ENCODE measurements around the gene CLEC16A. TPM values are rescaled to one million over a fixed set of nuclear protein-coding genes. Genes with fewer than 3 reads are reported as not detected.
"Not testable (repeated sequence)": the region's sequence is repeated elsewhere in the genome, so short reads cannot be mapped to it uniquely, and the experiment has no call there.

CLEC16A gene
- total RNA-seq, 1 donor from 2014 or later = 33.4 TPM

GRCh38 chr16:11215935-11216556, 271.7 kb downstream of the CLEC16A start:
- peaks cover 4% of the 10 kb centered on the region for H3K4me1 Mint-ChIP-seq (ENCODE audit: unreplicated experiment)
- H3K36me3 Mint-ChIP-seq = no peaks in the 10 kb centered on the region
- peaks cover 8% of the 10 kb centered on the region for H3K27me3 Mint-ChIP-seq
- no peak overlapping the region for H3K4me3 Mint-ChIP-seq
- H3K27ac Mint-ChIP-seq = no peak overlapping the region
- TF ChIP-seq, protein P1, sequence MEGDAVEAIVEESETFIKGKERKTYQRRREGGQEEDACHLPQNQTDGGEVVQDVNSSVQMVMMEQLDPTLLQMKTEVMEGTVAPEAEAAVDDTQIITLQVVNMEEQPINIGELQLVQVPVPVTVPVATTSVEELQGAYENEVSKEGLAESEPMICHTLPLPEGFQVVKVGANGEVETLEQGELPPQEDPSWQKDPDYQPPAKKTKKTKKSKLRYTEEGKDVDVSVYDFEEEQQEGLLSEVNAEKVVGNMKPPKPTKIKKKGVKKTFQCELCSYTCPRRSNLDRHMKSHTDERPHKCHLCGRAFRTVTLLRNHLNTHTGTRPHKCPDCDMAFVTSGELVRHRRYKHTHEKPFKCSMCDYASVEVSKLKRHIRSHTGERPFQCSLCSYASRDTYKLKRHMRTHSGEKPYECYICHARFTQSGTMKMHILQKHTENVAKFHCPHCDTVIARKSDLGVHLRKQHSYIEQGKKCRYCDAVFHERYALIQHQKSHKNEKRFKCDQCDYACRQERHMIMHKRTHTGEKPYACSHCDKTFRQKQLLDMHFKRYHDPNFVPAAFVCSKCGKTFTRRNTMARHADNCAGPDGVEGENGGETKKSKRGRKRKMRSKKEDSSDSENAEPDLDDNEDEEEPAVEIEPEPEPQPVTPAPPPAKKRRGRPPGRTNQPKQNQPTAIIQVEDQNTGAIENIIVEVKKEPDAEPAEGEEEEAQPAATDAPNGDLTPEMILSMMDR (conservative IDR thresholded peaks at IDR 0.05) = no peak
- H3K9me3 Mint-ChIP-seq = peaks cover 19% of the 10 kb centered on the region
- no peak for DNase-seq (ENCODE audit: extremely low spot score, unreplicated experiment)

DNA sequence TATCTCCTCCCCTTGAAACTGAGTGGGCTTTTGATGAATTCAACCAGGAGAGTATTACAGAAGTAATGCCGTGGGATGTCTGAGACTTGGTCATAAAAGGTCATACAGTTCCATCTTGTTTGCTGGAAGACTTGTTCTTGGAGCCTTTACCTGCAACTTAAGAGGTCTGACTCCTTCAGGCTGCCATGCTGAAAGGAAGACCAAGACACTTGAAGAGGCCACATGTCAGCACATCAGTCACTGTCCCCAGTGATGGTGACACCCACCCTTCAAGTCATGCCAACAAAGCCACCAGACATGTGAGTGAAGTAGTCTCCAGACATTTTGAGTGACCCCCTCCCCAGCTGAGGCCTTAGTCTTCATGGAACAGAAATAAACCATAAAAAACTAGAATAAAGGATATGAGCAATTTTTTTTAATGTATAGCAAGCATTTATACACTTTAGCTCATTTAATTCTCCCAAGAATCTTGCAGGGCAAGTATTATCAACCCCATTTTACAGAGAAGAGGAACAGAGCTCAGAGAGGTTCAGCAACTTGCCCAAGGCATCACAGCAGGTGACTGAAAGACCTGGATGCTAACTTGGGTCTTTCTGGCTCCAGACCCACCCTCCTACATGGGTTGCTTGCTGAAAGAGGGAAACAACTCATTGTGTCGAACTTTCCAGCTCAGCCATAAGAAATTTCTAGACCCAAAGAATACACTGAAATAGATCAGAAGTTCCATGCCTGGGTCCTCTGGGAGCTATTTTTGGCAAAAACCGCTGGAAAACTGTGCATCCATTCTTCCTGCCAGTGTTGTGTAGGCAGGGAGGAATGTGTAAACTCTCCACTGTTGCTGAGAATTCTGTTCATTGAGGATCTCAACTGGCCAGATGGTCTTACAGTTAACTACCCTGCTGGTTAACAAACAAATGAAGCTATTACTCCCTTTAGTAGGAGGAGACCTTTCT, 273.6 kb downstream of the CLEC16A start:
- peaks cover 4% of the 10 kb centered on the region for H3K27me3 Mint-ChIP-seq
- DNase-seq (ENCODE audit: extremely low spot score, unreplicated experiment) = no peak
- no peak overlapping the region for H3K27ac Mint-ChIP-seq
- H3K4me1 Mint-ChIP-seq (ENCODE audit: unreplicated experiment) = no peaks in the 10 kb centered on the region
- H3K36me3 Mint-ChIP-seq = no peaks in the 10 kb centered on the region
- TF ChIP-seq, protein P1 (conservative IDR thresholded peaks at IDR 0.05) = no peak
- H3K9me3 Mint-ChIP-seq = peaks cover 19% of the 10 kb centered on the region
- no peak overlapping the region for H3K4me3 Mint-ChIP-seq

GRCh38 chr16:11218604-11218962, 274.2 kb downstream of the CLEC16A start:
- no peak overlapping the region for H3K27ac Mint-ChIP-seq
- peaks cover 19% of the 10 kb centered on the region for H3K9me3 Mint-ChIP-seq
- TF ChIP-seq, protein P1 (conservative IDR thresholded peaks at IDR 0.05) = peak; percentile 76
- DNase-seq (ENCODE audit: extremely low spot score, unreplicated experiment) = no peak
- H3K4me3 Mint-ChIP-seq = no peak overlapping the region
- peaks cover 4% of the 10 kb centered on the region for H3K27me3 Mint-ChIP-seq
- no peaks in the 10 kb centered on the region for H3K36me3 Mint-ChIP-seq
- H3K4me1 Mint-ChIP-seq (ENCODE audit: unreplicated experiment) = no peaks in the 10 kb centered on the region

DNA sequence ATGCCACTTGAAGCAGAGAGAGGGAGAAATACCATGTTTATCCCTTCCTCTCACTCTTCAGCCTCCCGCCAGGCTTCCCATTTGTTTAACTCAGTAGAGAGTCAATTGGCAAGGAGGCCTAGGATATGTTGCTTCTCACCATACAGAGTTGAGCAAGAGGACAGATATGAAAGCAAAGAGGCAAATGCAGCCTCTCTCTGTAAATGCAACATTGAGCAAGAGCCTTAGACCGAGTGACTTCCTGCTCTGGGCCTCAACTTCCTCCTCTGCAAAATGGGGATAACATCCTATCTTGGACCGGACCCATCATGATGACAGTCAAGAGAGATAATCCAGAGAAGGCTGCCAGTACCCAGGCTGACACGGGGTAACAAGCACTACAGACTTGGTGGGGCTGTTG, 274.8 kb downstream of the CLEC16A start:
- TF ChIP-seq, protein P1 (conservative IDR thresholded peaks at IDR 0.05) = no peak
- H3K36me3 Mint-ChIP-seq = no peaks in the 10 kb centered on the region
- peaks cover 4% of the 10 kb centered on the region for H3K27me3 Mint-ChIP-seq
- no peak overlapping the region for H3K4me3 Mint-ChIP-seq
- H3K9me3 Mint-ChIP-seq = peaks cover 19% of the 10 kb centered on the region
- no peaks in the 10 kb centered on the region for H3K4me1 Mint-ChIP-seq (ENCODE audit: unreplicated experiment)
- no peak for DNase-seq (ENCODE audit: extremely low spot score, unreplicated experiment)
- H3K27ac Mint-ChIP-seq = no peak overlapping the region

GRCh38 chr16:11220507-11220906, 276.1 kb downstream of the CLEC16A start:
- not testable (repeated sequence) for DNase-seq (ENCODE audit: extremely low spot score, unreplicated experiment); H3K36me3 Mint-ChIP-seq; H3K4me3 Mint-ChIP-seq; H3K4me1 Mint-ChIP-seq (ENCODE audit: unreplicated experiment); H3K27ac Mint-ChIP-seq; H3K27me3 Mint-ChIP-seq
- peaks cover 19% of the 10 kb centered on the region for H3K9me3 Mint-ChIP-seq

Data from type B pancreatic cell (in vitro differentiated cells).